Mesothelial cell of epicardium (in vitro differentiated cells): ENCODE results near the gene TP53I11. TPM values are rescaled to one million over a fixed set of nuclear protein-coding genes. Genes with fewer than 3 reads are reported as not detected.

Experiments used
- DNase-seq, 2 experiments: peaks; one replicate each; pipeline ENCODE4 v3.0.0; 2021; ENCODE audit warnings: low spot score in 2 of 2; ENCODE audit not compliant: unreplicated experiment in 2 of 2
- H3K27ac Mint-ChIP-seq: 2 replicates; pipeline ENCODE4 v1.8.0; 2021; ENCODE audit warnings: mixed read lengths
- H3K27me3 Mint-ChIP-seq: 2 replicates; pipeline ENCODE4 v1.8.0; 2021; ENCODE audit warnings: low read depth, mixed read lengths
- H3K36me3 Mint-ChIP-seq: 2 replicates; pipeline ENCODE4 v1.8.0; 2021; ENCODE audit warnings: mixed read lengths
- H3K4me1 Mint-ChIP-seq: 2 replicates; pipeline ENCODE4 v1.8.0; 2021; ENCODE audit warnings: mixed read lengths
- H3K4me3 Mint-ChIP-seq: 2 replicates; pipeline ENCODE4 v1.8.0; 2021; ENCODE audit warnings: mild to moderate bottlenecking, moderate library complexity, mixed read lengths
- H3K9me3 Mint-ChIP-seq: 2 replicates; pipeline ENCODE4 v1.8.0; 2021; ENCODE audit warnings: mixed read lengths
- total RNA-seq: library from RNA; stranded (reverse); gene quantifications from 3 replicates; pipeline ENCODE4 v1.2.1, GENCODE V29; 2021
- TF ChIP-seq, protein P1 (sequence below): fragments of 200-600 bp; sonication (generic); IDR thresholded peaks from one replicate; pipeline ENCODE4 v1.5.0; 2021; ENCODE audit warnings: antibody characterized with exemption; ENCODE audit not compliant: unreplicated experiment

TP53I11 gene
- total RNA-seq, 1 donor from 2014 or later, result 81.0 TPM

DNA sequence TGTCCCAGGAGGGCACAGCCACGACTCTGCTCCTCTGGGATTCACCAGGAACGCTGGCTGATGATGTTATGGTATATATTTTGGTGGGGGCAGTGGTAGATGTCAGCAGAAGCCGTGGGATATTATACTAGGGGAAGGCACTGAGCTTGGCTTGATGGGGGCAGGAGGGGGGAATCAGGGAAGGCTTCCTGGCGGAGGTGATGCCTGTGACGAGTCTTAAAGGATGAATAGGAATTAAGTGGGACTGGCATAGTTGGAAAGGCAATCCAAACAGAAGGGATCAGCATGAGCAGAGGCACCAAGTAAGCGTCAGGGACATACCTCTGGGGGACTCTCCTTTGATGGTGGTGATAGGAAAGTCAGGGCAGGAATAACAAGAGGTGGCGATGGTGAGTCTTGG, 47.6 kb downstream of the TP53I11 start:
- Mint-ChIP-seq H3K9me3 (no peaks in the 10 kb centered on the region), H3K27ac (no peak overlapping the region), H3K36me3 (no peaks in the 10 kb centered on the region), H3K27me3 (no peaks in the 10 kb centered on the region), H3K4me3 (no peak overlapping the region), H3K4me1 (no peaks in the 10 kb centered on the region)
- DNase-seq, result no peak
- TF ChIP-seq, protein P1, sequence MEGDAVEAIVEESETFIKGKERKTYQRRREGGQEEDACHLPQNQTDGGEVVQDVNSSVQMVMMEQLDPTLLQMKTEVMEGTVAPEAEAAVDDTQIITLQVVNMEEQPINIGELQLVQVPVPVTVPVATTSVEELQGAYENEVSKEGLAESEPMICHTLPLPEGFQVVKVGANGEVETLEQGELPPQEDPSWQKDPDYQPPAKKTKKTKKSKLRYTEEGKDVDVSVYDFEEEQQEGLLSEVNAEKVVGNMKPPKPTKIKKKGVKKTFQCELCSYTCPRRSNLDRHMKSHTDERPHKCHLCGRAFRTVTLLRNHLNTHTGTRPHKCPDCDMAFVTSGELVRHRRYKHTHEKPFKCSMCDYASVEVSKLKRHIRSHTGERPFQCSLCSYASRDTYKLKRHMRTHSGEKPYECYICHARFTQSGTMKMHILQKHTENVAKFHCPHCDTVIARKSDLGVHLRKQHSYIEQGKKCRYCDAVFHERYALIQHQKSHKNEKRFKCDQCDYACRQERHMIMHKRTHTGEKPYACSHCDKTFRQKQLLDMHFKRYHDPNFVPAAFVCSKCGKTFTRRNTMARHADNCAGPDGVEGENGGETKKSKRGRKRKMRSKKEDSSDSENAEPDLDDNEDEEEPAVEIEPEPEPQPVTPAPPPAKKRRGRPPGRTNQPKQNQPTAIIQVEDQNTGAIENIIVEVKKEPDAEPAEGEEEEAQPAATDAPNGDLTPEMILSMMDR, result no peak

- no peaks in the 10 kb centered on the region for H3K9me3 Mint-ChIP-seq
- H3K27ac Mint-ChIP-seq, result no peak overlapping the region
- H3K4me1 Mint-ChIP-seq, result no peaks in the 10 kb centered on the region
- no peaks in the 10 kb centered on the region for H3K27me3 Mint-ChIP-seq
- DNase-seq, result no peak
- H3K4me3 Mint-ChIP-seq, result no peak overlapping the region
- TF ChIP-seq, protein P1, result no peak
- no peaks in the 10 kb centered on the region for H3K36me3 Mint-ChIP-seq
Observed at GRCh38 chr11:44901786-44902185, 48.9 kb downstream of the TP53I11 start.

DNA sequence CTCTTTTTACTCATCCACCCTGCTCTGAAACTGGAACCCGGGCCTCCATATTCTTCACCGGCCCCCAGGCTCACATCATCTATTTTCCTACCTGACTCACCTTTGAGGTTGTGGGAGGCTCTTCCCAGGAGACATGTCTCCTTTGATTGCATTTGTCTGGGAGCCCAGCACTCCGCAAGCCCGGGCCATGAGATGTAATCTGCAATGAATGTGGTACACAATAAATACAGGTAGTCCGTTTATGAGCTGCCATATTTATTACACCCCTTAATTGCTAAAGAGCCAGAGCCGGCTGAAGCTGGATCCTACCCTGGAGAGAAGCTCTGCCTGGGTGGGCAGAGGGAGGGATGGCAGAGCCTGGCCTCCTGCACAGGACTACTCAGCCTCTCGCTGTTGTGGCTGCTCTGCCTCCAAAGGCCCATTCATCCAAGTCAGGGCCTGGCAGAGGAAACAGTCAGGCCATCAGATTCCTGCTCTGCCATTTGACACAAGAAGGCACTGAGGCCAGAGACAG, 49.5 kb downstream of the TP53I11 start:
- TF ChIP-seq, protein P1, result no peak
- no peaks in the 10 kb centered on the region for H3K27me3 Mint-ChIP-seq
- DNase-seq, result no peak
- no peaks in the 10 kb centered on the region for H3K9me3 Mint-ChIP-seq
- no peak overlapping the region for H3K4me3 Mint-ChIP-seq
- H3K36me3 Mint-ChIP-seq, result no peaks in the 10 kb centered on the region
- H3K27ac Mint-ChIP-seq, result no peak overlapping the region
- H3K4me1 Mint-ChIP-seq, result no peaks in the 10 kb centered on the region

- TF ChIP-seq, protein P1, result no peak
- Mint-ChIP-seq H3K27me3 (no peaks in the 10 kb centered on the region), H3K27ac (no peak overlapping the region), H3K4me3 (no peak overlapping the region), H3K4me1 (no peaks in the 10 kb centered on the region), H3K9me3 (no peaks in the 10 kb centered on the region), H3K36me3 (no peaks in the 10 kb centered on the region)
- DNase-seq, result no peak
Observed at GRCh38 chr11:44899959-44900358, 50.7 kb downstream of the TP53I11 start.

DNA sequence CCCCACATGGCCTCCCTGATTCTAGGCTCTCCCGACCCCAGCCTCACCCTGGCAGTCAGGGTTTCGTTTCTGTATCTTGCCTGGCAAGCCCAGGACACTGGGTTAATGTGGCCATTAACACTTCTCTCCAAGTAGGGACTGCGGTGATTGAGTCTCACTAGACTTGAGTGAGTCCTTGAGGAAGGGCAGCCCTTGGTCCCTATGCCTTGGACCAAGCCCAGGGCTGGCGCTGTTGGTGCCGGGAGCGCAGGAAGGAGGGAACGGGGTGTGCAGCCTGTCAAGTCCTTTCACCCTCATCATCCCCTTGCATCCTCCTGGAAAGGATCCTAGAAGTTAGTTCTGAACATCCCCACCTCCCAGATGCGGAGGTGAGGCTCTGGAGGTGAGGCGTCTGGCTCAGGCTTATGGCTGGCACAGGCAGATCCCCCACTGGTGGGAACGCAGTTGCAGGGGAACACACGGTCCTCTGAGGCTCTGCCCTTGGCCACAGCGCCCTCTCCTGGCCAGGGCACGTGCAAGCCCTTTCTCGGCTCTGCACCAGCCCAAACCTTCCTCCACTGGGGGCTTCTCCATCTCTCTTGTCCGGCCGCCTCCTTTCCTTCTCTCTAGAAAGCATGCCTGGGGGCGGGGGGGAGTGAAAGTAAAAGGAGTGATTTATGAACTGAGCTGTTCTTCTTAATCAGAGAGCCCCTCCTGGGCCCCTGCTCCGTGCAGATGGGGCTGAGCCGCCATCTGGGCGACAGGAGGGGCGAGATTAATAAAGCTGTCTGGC, 56.7 kb downstream of the TP53I11 start:
- DNase-seq, result peak; percentile 72 to 89
- TF ChIP-seq, protein P1, result peak; percentile 85
- Mint-ChIP-seq H3K27me3 (no peaks in the 10 kb centered on the region), H3K9me3 (no peaks in the 10 kb centered on the region), H3K36me3 (no peaks in the 10 kb centered on the region), H3K27ac (peak overlapping the region; percentile 8), H3K4me3 (no peak overlapping the region), H3K4me1 (peaks cover 13% of the 10 kb centered on the region)
